ENCODE measurements around the gene LPCAT1. TPM values are rescaled to one million over a fixed set of nuclear protein-coding genes. Genes with fewer than 3 reads are reported as not detected.
A peak's percentile ranks its signal among the peaks of the same experiment; 100 is the strongest.

The LPCAT1 gene
- total and polyA plus RNA-seq, 3 donors from 2014 or later: 21.1 to 27.1 (median 23.9) TPM

GRCh38 chr5:1524481-1524798 is 680 bp upstream of the LPCAT1 start:
- Histone ChIP-seq H3K9me3 (no peaks in the 10 kb centered on the region), H3K36me3 (ENCODE audit: low read depth, missing control alignments) (no peaks in the 10 kb centered on the region), H3K4me3 (peak overlapping the region; percentile 80 to 90), H3K27me3 (no peaks in the 10 kb centered on the region), H3K27ac (peak overlapping the region; percentile 86), H3K4me1 (peaks cover 17% of the 10 kb centered on the region)
- peak; percentile 16 for DNase-seq
- intact Hi-C loops (cut with DNase I; ENCODE audit: low total_unique reads): no loop called here
- no peak for TF ChIP-seq CTCF (IDR thresholded peaks at IDR 0.05)
- no peak for TF ChIP-seq POLR2A (IDR thresholded peaks at IDR 0.05)
- 49 to 65% methylated on average over 9 to 13 of the region's 13 CpGs for WGBS, 2 donors

- no peaks in the 10 kb centered on the region for H3K36me3 ChIP-seq (ENCODE audit: low read depth, missing control alignments)
- intact Hi-C loops (cut with DNase I; ENCODE audit: low total_unique reads): no loop called here
- TF ChIP-seq CTCF (IDR thresholded peaks at IDR 0.05): no peak
- no peak for TF ChIP-seq POLR2A (IDR thresholded peaks at IDR 0.05)
- H3K9me3 ChIP-seq: no peaks in the 10 kb centered on the region
- peak overlapping the region in 1 of 2 donors; percentile 86 for H3K27ac ChIP-seq
- no peak for DNase-seq
- no peaks in the 10 kb centered on the region for H3K27me3 ChIP-seq
- 0% methylated on average over 26 of the region's 48 CpGs; no CpG with 5 or more reads in 1 of the 2 donors for WGBS, 2 donors
- peaks cover 17% of the 10 kb centered on the region for H3K4me1 ChIP-seq
- H3K4me3 ChIP-seq: peak overlapping the region; percentile 66 to 80
These were observed 324 bp downstream of the LPCAT1 start for GRCh38 chr5:1523480-1523792.

- WGBS, 2 donors: 4 to 5% methylated on average over 40 to 52 of the region's 63 CpGs
- intact Hi-C loops (cut with DNase I; ENCODE audit: low total_unique reads): no loop called here
- no peaks in the 10 kb centered on the region for H3K27me3 ChIP-seq
- no peak for TF ChIP-seq CTCF (IDR thresholded peaks at IDR 0.05)
- no peak for TF ChIP-seq POLR2A (IDR thresholded peaks at IDR 0.05)
- no peaks in the 10 kb centered on the region for H3K9me3 ChIP-seq
- peak; percentile 16 for DNase-seq
- H3K27ac ChIP-seq: peak overlapping the region in 1 of 2 donors; percentile 86
- H3K36me3 ChIP-seq (ENCODE audit: low read depth, missing control alignments): no peaks in the 10 kb centered on the region
- peaks cover 17% of the 10 kb centered on the region for H3K4me1 ChIP-seq
- peak overlapping the region; percentile 66 to 80 for H3K4me3 ChIP-seq
These were observed 920 bp downstream of the LPCAT1 start for GRCh38 chr5:1522601-1523479.

GRCh38 chr5:1521671-1522600 is 1.8 kb downstream of the LPCAT1 start:
- peaks cover 17% of the 10 kb centered on the region for H3K4me1 ChIP-seq
- no peaks in the 10 kb centered on the region for H3K27me3 ChIP-seq
- intact Hi-C loops (cut with DNase I; ENCODE audit: low total_unique reads): no loop called here
- DNase-seq: peak; percentile 13
- H3K4me3 ChIP-seq: peak overlapping the region in 1 of 2 donors; percentile 66
- TF ChIP-seq CTCF (IDR thresholded peaks at IDR 0.05) (no peak), POLR2A (IDR thresholded peaks at IDR 0.05) (no peak)
- no peak overlapping the region for H3K27ac ChIP-seq
- no peaks in the 10 kb centered on the region for H3K9me3 ChIP-seq
- H3K36me3 ChIP-seq (ENCODE audit: low read depth, missing control alignments): no peaks in the 10 kb centered on the region
- WGBS, 2 donors: 52 to 70% methylated on average over 24 to 28 of the region's 28 CpGs

Measured in testis (tissue), 3 donors.